ENCODE data around the gene DMRTA2.

DNA sequence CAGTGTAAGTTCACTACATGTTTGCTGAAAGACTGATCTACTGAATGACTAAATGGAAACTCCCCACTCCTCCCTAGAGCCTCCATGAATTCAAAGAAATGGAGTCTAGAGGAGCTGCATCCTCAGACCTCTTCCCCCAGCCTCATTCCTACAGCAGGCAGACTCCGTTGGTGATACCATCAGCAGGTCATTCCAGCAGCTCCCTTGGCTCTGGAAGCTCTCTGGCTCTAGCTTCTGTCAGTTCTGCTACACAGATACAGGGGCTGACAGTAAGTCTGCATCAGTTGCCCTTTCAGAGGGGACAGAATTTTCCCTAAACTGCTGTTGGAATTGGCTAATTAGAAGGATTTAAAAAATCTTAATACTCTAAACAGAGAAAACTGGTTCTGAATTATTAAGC is 31.7 kb upstream of the DMRTA2 start:
- TF ChIP-seq, protein P1, sequence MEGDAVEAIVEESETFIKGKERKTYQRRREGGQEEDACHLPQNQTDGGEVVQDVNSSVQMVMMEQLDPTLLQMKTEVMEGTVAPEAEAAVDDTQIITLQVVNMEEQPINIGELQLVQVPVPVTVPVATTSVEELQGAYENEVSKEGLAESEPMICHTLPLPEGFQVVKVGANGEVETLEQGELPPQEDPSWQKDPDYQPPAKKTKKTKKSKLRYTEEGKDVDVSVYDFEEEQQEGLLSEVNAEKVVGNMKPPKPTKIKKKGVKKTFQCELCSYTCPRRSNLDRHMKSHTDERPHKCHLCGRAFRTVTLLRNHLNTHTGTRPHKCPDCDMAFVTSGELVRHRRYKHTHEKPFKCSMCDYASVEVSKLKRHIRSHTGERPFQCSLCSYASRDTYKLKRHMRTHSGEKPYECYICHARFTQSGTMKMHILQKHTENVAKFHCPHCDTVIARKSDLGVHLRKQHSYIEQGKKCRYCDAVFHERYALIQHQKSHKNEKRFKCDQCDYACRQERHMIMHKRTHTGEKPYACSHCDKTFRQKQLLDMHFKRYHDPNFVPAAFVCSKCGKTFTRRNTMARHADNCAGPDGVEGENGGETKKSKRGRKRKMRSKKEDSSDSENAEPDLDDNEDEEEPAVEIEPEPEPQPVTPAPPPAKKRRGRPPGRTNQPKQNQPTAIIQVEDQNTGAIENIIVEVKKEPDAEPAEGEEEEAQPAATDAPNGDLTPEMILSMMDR (IDR thresholded peaks at IDR 0.05; ENCODE audit: control extremely low read depth in 1 of 3, insufficient read depth in 1 of 3, low read depth in 1 of 3, low read length in 3 of 3), result no peak
- TF ChIP-seq CREB1 (IDR thresholded peaks at IDR 0.05) (no peak), CEBPB (IDR thresholded peaks at IDR 0.05; ENCODE audit: low read depth, low read length) (no peak), RFX5 (IDR thresholded peaks at IDR 0.05; ENCODE audit: borderline replicate concordance, low read depth, low read length) (no peak), BRCA1 (IDR thresholded peaks at IDR 0.05; ENCODE audit: low read depth, low read length) (no peak), POLR2A (IDR thresholded peaks at IDR 0.05; ENCODE audit: control extremely low read depth in 1 of 2, low read depth in 2 of 2, low read length in 2 of 2) (no peak), SIX5 (IDR thresholded peaks at IDR 0.05; ENCODE audit: low read depth, low read length) (no peak), BACH1 (IDR thresholded peaks at IDR 0.05; ENCODE audit: low read length) (no peak), SAP30 (IDR thresholded peaks at IDR 0.05; ENCODE audit: insufficient read depth, insufficient replicate concordance, low read length) (no peak), CBX5 (IDR thresholded peaks at IDR 0.05; ENCODE audit: low read depth, low read length) (no peak), RNF2 (IDR thresholded peaks at IDR 0.05; ENCODE audit: borderline replicate concordance, low read depth, low read length, missing control alignments, poor library complexity, severe bottlenecking) (no peak)

Measured in H1 (cell line).